ENCODE data around the gene KRT80.

Gene KRT80

DNA sequence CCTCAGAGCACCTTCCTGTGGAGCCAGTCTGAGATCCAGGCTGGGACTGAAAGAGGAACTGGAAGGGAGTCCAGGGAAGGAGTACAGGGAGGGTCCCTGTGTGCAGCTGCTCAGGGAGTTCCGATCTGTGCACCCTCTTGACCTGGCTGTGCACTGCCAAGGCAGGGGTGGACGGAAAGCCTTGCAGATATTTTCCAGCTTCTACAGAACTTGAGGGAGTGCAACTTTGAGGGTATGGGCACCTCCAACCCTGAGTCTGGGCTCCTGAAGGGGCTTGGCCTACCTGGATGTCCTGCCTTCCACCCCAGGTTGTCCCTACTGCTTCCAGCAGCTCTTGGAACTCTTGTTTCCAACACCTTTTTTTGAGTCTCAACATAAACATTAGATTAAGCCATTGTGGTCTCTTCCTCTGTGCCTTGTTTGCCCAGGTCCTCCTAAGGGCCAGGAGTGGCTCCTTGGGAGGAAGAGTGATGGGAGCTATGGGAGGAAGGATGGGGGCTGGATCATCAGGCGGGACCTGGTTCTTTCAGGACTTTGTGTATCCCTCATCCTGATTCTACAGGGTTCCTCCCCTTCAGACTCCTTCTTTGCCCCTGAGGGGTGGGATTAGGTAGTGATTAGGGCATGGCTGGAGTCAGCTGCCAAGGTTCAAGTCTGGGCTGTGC, 44.7 kb upstream of the KRT80 start:
- Histone ChIP-seq H3K27ac (peak overlapping the region in 1 of 2 donors; percentile 11), H3K4me3 (no peak overlapping the region)
- DNase-seq (ENCODE audit: low spot score), result no peak
- TF ChIP-seq CTCF (IDR thresholded peaks at IDR 0.05), result no peak

DNA sequence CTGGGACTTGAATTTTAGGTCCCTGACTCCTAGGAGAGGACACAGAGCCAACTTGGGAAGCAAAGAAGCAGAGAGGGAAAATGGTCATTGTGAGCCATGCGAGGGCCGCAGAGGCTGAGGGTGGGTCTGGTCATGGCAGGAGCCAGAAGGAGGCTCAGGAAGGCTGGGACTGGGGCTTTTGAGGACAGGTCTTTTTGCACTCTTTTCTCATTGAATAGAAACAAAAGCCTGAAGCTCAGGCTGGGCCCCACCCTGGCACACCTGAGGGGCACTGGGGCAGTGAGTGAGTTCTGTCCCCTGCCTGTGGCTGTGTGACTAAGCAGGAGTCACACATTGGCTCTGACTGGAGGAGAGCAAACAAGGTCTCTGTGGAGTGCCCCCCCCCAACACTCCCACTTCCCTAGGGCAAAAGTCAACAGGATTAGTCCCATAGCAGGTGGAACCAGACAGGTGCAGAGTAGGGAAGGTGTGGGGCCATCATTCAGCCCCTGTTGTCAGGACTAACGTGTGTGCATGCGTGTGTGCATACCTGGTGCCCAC, 44.1 kb upstream of the KRT80 start:
- Histone ChIP-seq H3K4me3 (no peak overlapping the region), H3K27ac (peak overlapping the region in 1 of 2 donors; percentile 11)
- no peak for DNase-seq (ENCODE audit: low spot score)
- TF ChIP-seq CTCF (IDR thresholded peaks at IDR 0.05), result no peak

DNA sequence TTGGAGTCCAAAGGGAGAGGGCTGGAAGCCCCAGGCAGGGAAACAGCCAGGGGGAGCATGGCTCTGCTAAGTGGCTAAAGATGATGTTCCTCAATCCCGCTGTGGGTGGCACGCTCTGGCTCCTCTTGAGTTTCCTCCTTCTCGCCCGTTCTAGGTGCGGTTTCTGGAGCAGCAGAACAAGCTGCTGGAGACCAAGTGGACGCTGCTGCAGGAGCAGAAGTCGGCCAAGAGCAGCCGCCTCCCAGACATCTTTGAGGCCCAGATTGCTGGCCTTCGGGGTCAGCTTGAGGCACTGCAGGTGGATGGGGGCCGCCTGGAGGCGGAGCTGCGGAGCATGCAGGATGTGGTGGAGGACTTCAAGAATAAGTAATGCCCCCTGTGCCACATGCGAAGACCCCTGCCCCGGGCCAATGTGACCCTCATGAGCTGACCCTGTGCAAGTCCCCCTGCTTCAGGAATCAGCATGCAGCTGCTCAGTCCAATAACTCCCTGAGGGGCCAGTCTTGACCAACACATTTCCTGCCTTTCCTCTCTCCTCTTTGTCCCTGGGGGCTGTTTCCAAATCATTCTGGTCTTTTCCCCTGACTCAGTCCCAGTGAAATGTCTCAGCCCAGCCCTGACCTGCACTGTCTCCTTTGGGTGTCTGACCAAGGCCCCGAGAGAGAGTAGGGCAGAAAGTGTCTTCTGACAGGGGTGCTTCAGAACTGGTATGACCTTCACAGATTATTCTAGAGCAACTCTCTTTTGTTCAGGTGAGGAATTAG, 43.4 kb upstream of the KRT80 start:
- no peak for TF ChIP-seq CTCF (IDR thresholded peaks at IDR 0.05)
- no peak overlapping the region for H3K27ac ChIP-seq
- no peak overlapping the region for H3K4me3 ChIP-seq
- no peak for DNase-seq (ENCODE audit: low spot score)

- no peak for DNase-seq (ENCODE audit: low spot score)
- no peak overlapping the region for H3K27ac ChIP-seq
These were observed 42.5 kb upstream of the KRT80 start for GRCh38 chr12:52234223-52234810.

DNA sequence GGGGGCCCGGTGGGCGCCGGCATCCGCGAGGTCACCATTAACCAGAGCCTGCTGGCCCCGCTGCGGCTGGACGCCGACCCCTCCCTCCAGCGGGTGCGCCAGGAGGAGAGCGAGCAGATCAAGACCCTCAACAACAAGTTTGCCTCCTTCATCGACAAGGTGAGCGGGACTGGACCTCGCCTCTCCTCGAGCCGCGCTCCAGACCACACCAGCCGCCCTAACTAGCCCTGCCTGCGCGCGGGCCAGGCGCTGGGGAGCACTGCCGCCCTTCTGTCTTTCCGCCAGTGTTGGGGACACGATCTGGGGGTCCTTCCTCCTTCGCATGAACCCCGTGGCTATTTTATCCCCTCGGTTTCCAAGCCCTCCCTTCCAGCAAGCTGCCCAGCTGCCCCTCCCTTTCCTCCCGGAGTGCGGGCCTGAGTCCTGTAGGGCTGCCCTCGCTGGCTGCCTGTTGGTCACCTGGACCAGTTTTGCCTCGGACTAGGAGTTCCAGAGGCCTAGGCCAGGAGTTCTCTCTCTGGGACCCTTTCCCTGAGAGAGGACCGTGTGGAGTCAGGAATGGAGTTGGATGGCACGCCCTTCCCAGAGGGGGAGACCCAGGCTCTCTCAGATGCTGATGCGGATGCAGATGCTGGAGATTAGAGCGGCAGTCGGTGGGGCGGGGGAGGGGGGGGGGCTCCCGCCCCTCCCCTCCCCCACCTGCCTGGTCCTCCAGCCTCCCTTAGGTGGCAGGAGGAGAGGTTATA, 41.8 kb upstream of the KRT80 start:
- no peak for TF ChIP-seq CTCF (IDR thresholded peaks at IDR 0.05)
- DNase-seq (ENCODE audit: low spot score), result no peak
- Histone ChIP-seq H3K4me3 (peak overlapping the region; percentile 47), H3K27ac (peak overlapping the region in 1 of 2 donors; percentile 79)

More at GRCh38 chr12:52234223-52234810, 42.5 kb upstream of the KRT80 start:
- TF ChIP-seq CTCF (IDR thresholded peaks at IDR 0.05), result no peak
- H3K4me3 ChIP-seq, result no peak overlapping the region

DNA sequence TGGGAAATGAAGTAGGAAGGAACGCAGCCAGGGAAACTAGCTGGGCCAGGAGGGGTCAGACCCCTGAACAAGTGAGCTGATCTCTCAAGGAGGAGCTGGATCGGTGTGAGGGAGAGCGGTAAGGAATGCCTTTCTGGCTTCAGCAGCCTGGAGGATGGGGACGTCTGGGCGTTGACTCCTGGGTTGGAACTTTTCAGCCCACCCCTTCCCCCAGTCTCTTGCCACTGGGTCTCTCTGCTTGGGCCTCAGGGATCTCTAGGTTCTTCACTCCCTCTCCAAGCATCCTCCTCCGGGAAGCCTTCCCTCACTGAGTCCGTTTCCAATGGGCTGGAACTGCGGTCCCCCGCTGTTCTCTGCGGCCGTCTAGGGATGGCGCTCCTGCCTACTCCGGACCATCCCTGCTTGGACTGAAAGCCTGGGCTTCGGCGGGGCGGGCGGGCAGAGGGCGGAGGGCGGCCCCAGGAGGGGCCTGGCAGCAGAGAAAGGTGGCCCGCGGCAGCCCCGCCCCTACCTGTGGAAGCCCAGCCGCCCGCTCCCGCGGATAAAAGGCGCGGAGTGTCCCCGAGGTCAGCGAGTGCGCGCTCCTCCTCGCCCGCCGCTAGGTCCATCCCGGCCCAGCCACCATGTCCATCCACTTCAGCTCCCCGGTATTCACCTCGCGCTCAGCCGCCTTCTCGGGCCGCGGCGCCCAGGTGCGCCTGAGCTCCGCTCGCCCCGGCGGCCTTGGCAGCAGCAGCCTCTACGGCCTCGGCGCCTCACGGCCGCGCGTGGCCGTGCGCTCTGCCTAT, 41.1 kb upstream of the KRT80 start, which contains the start of gene KRT7:
KRT7 (plus strand) TSS at position 570 of the 788 bp plus-strand sequence; CDS start at position 624, 54 bp downstream.
- H3K4me3 ChIP-seq, result peak within 1 kb of the TSS; percentile 47
- peak within 1 kb of the TSS in 1 of 2 donors; percentile 79 for H3K27ac ChIP-seq
- TF ChIP-seq CTCF (IDR thresholded peaks at IDR 0.05), result no peak
- DNase-seq (ENCODE audit: low spot score), result no peak

All from coronary artery (tissue), 2 donors.